GM12878 (cell line): ENCODE measurements around the gene PDS5A. TPM values are rescaled to one million over a fixed set of nuclear protein-coding genes. Genes with fewer than 3 reads are reported as not detected.

Experiments used
- ATAC-seq: fragments of 200-7000 bp; cut with Tn5 transposase; 3 replicates; pipeline ENCODE4 v1.9.1; 2020; ENCODE audit warnings: mild to moderate bottlenecking, moderate library complexity
- BruUV-seq: library from RNA; stranded (reverse); fragments of 400-500 nt; replicated peaks from 2 replicates; lab custom pipeline; 2021; lab: Mats Ljungman, UMichigan
- CTCF ChIA-PET: fragments of 300-600 bp; sonication (Branson Sonifier 250); formaldehyde crosslinking; extraction: SDS; loops from one replicate; lab custom pipeline; 2021; ENCODE audit warnings: inconsistent platforms; lab: Yijun Ruan, JAX
- POLR2A ChIA-PET: fragments of 350-600 bp; formaldehyde crosslinking; extraction: SDS; loops from one replicate; lab custom pipeline; 2021; ENCODE audit warnings: inconsistent platforms; lab: Charles Lee
- RAD21 ChIA-PET: fragments of 300-600 bp; sonication (Branson Sonifier 250); formaldehyde crosslinking; loops from one replicate; lab custom pipeline; 2023; ENCODE audit warnings: antibody characterized with exemption; ENCODE audit not compliant: unreplicated experiment; lab: Charles Lee
- SMC1A ChIA-PET: fragments of 300-600 bp; sonication (Branson Sonifier 250); formaldehyde crosslinking; loops from one replicate; lab custom pipeline; 2023; ENCODE audit not compliant: unreplicated experiment, uncharacterized antibody; lab: Charles Lee
- DNase-seq: peaks from one replicate; pipeline ENCODE4 v3.0.0-alpha.2; 2011; ENCODE audit warnings: low read depth, low spot score
- FAIRE-seq: peaks from 3 replicates; lab custom pipeline; 2011; peaks lifted over from hg19 to GRCh38; lab: Jason Lieb, UNC
- H2AFZ ChIP-seq: 2 replicates; pipeline ENCODE4 v1.6.0; 2011; ENCODE audit warnings: low read depth, low read length, control low read depth; ENCODE audit not compliant: control insufficient read depth
- H3K27ac ChIP-seq: 2 replicates; pipeline ENCODE4 v1.5.1; 2011; ENCODE audit warnings: control low read depth; ENCODE audit not compliant: control insufficient read depth, insufficient read depth
- H3K27me3 ChIP-seq, 2 experiments: replicated peaks in 1 of 2; 2 replicates each; pipeline versions ENCODE4 v1.6.0 to v1.6.1; 2011; ENCODE audit warnings: low read length in 1 of 2; ENCODE audit not compliant: control insufficient read depth in 2 of 2, insufficient read depth in 2 of 2
- H3K36me3 ChIP-seq, 2 experiments: 2 replicates each; pipeline ENCODE4 v1.5.1; 2011; ENCODE audit warnings: low read length in 1 of 2; ENCODE audit not compliant: control insufficient read depth in 2 of 2, insufficient read depth in 2 of 2
- H3K4me1 ChIP-seq: 2 replicates; pipeline ENCODE4 v1.6.1; 2011; ENCODE audit warnings: mild to moderate bottlenecking, low read length, moderate library complexity, mixed read lengths; ENCODE audit not compliant: control insufficient read depth, insufficient read depth
- H3K4me2 ChIP-seq: 2 replicates; pipeline ENCODE4 v1.6.0; 2011; ENCODE audit warnings: control low read depth; ENCODE audit not compliant: control insufficient read depth, insufficient read depth
- H3K4me3 ChIP-seq: fragments of 200-600 bp; sonication (generic); 2 replicates; pipeline ENCODE4 v1.5.1; 2016
- H3K79me2 ChIP-seq: 2 replicates; pipeline ENCODE4 v1.6.0; 2011; ENCODE audit warnings: low read length; ENCODE audit not compliant: control insufficient read depth, insufficient read depth
- H3K9ac ChIP-seq: 2 replicates; pipeline ENCODE4 v1.8.0; 2011; ENCODE audit warnings: low read length, control low read depth, mixed read lengths; ENCODE audit not compliant: control insufficient read depth, insufficient read depth
- H3K9me3 ChIP-seq: replicated peaks from 3 replicates; pipeline ENCODE4 v1.5.1; 2011; ENCODE audit warnings: mild to moderate bottlenecking, low read length; ENCODE audit not compliant: control insufficient read depth, insufficient read depth
- H4K20me1 ChIP-seq: 2 replicates; pipeline ENCODE4 v1.6.0; 2011; ENCODE audit not compliant: control insufficient read depth, insufficient read depth
- CBFB ChIP-seq: IDR thresholded peaks from 2 replicates; pipeline ENCODE4 v1.6.1; 2016; ENCODE audit warnings: antibody characterized with exemption, low read depth
- ETV6 ChIP-seq, 2 experiments: fragments of 450-650 bp in 1 of 2; IDR thresholded peaks in 1 of 2; conservative IDR thresholded peaks in 1 of 2; 2 replicates each; pipeline ENCODE4 v1.6.1; 2014; ENCODE audit warnings: antibody characterized with exemption in 1 of 2, borderline replicate concordance in 1 of 2, low read depth in 1 of 2, mild to moderate bottlenecking in 1 of 2, moderate library complexity in 1 of 2
- IKZF1 ChIP-seq: fragments of 450-650 bp; conservative IDR thresholded peaks from 2 replicates; pipeline ENCODE4 v1.6.1; 2017; ENCODE audit warnings: antibody characterized with exemption, mild to moderate bottlenecking
- JUND ChIP-seq: IDR thresholded peaks from 2 replicates; pipeline ENCODE4 v1.6.1; 2012; ENCODE audit warnings: low read depth, mild to moderate bottlenecking, low read length, improper control_type of control experiment, moderate library complexity
- NBN ChIP-seq: fragments of 450-650 bp; IDR thresholded peaks from 2 replicates; pipeline ENCODE4 v1.6.1; 2016
- NR2F1 ChIP-seq: fragments of 450-650 bp; conservative IDR thresholded peaks from 2 replicates; pipeline ENCODE4 v1.6.1; 2017; ENCODE audit warnings: mild to moderate bottlenecking
- SIX5 ChIP-seq: IDR thresholded peaks from 2 replicates; pipeline ENCODE4 v1.6.1; 2011; ENCODE audit warnings: mild to moderate bottlenecking, low read depth, low read length, moderate library complexity; ENCODE audit not compliant: severe bottlenecking
- SPI1 ChIP-seq: IDR thresholded peaks from 2 replicates; pipeline ENCODE4 v1.6.1; 2011; ENCODE audit warnings: low read depth, mild to moderate bottlenecking, low read length, moderate library complexity, borderline replicate concordance; ENCODE audit not compliant: insufficient read depth
- STAT1 ChIP-seq: fragments of 450-650 bp; conservative IDR thresholded peaks from 2 replicates; pipeline ENCODE4 v1.6.1; 2014; ENCODE audit warnings: antibody characterized with exemption, mild to moderate bottlenecking
- SUPT20H ChIP-seq: IDR thresholded peaks from 2 replicates; pipeline ENCODE4 v1.6.1; 2011; ENCODE audit warnings: low read depth, mild to moderate bottlenecking, low read length, moderate library complexity, borderline replicate concordance; ENCODE audit not compliant: control insufficient read depth
- ZNF207 ChIP-seq: fragments of 450-650 bp; IDR thresholded peaks from 2 replicates; pipeline ENCODE4 v1.6.1; 2014; ENCODE audit warnings: antibody characterized with exemption, mild to moderate bottlenecking, borderline replicate concordance
- WGBS: methylation state at CpG from one replicate; pipeline ENCODE4 v1.1.6; 2016; ENCODE audit warnings: low lambda C conversion rate; ENCODE audit not compliant: insufficient replicate concordance, insufficient coverage; ENCODE audit errors: missing lambda C conversion rate; 5-methylcytosine and 5-hydroxymethylcytosine counted together
- in situ Hi-C: fragments of 300-500 bp; cut with MboI; formaldehyde crosslinking; loops from 9 replicates; pipeline ENCODE4 v1.14.3; 2018; ENCODE audit warnings: mixed read lengths
- intact Hi-C: fragments of 100-400 bp; cut with micrococcal nuclease; formaldehyde crosslinking; loops from one replicate; pipeline ENCODE4 v1.14.2; 2022; ENCODE audit not compliant: unreplicated experiment
- polyA plus RNA-seq, 11 experiments: library from polyadenylated mRNA; depleted of rRNA in 4 of 11; unstranded in 6 of 11; stranded (reverse) in 5 of 11; fragments of >200 nt; fragmentation: Nextera tagmentation in 4 of 11; fragmentation: Illumina TruSeq in 1 of 11; extraction: Ambion mirVana in 4 of 11; extraction: Trizol in 1 of 11; gene quantifications; 1 replicate in 1 of 11; 2 replicates in 10 of 11; pipeline versions ENCODE4 v1.2.1 to v1.2.3, GENCODE V29; 2011 to 2016; ENCODE audit warnings: inconsistent platforms in 2 of 11, missing spikeins in 2 of 11, low read depth in 1 of 11
- total RNA-seq, 4 experiments: library from RNA; depleted of rRNA in 3 of 4; stranded (reverse); fragments of >200 nt in 3 of 4; fragmentation: Illumina TruSeq in 1 of 4; extraction: Trizol in 1 of 4; gene quantifications; 2 replicates each; pipeline versions ENCODE4 v1.2.1 to v1.2.3, GENCODE V29; 2013 to 2021
- TF ChIP-seq, protein P1 (sequence below): IDR thresholded peaks from 2 replicates; pipeline ENCODE4 v1.6.1; 2012; ENCODE audit warnings: mild to moderate bottlenecking, low read depth, low read length
- TF ChIP-seq, protein P2 (sequence below): fragments of 450-650 bp; IDR thresholded peaks from 2 replicates; pipeline ENCODE4 v1.6.1; 2016; ENCODE audit warnings: mild to moderate bottlenecking, moderate library complexity, borderline replicate concordance
- TF ChIP-seq, protein P3 (sequence below): IDR thresholded peaks from 2 replicates; pipeline ENCODE4 v1.6.1; 2011; ENCODE audit warnings: borderline replicate concordance, low read depth, mild to moderate bottlenecking, moderate library complexity, mixed read lengths, low read length; ENCODE audit not compliant: insufficient read depth; ENCODE audit errors: extremely low read length
- TF ChIP-seq, protein P4 (sequence below): fragments of 450-650 bp; IDR thresholded peaks from 2 replicates; pipeline ENCODE4 v1.6.1; 2016; ENCODE audit warnings: mild to moderate bottlenecking

The PDS5A gene
- total and polyA plus RNA-seq, 10 of the 15 experiments (the other 5 are each of a cell fraction or from before 2014, with no cell fraction given), result 13.7 to 69.7 (median 52.3) TPM

GRCh38 chr4:39812500-39812899, 165.2 kb downstream of the PDS5A start:
- no peak for ATAC-seq
- SMC1A ChIA-PET, result interaction anchor here (0.8 kb wide), 1 partner anchor 16 kb away, joined by 3 read pairs; no protein-coding TSS in a partner anchor
- TF ChIP-seq SPI1 (no peak), CBFB (no peak), NBN (no peak), JUND (no peak), STAT1 (no peak), SIX5 (no peak), NR2F1 (no peak), ETV6 (conservative IDR thresholded peaks at IDR 0.05 in 1 of 2, IDR thresholded peaks at IDR 0.05 in 1 of 2; ENCODE audit: borderline replicate concordance in 1 of 2, low read depth in 1 of 2) (no peak), IKZF1 (no peak), SUPT20H (no peak), ZNF207 (no peak)
- TF ChIP-seq, protein P1, sequence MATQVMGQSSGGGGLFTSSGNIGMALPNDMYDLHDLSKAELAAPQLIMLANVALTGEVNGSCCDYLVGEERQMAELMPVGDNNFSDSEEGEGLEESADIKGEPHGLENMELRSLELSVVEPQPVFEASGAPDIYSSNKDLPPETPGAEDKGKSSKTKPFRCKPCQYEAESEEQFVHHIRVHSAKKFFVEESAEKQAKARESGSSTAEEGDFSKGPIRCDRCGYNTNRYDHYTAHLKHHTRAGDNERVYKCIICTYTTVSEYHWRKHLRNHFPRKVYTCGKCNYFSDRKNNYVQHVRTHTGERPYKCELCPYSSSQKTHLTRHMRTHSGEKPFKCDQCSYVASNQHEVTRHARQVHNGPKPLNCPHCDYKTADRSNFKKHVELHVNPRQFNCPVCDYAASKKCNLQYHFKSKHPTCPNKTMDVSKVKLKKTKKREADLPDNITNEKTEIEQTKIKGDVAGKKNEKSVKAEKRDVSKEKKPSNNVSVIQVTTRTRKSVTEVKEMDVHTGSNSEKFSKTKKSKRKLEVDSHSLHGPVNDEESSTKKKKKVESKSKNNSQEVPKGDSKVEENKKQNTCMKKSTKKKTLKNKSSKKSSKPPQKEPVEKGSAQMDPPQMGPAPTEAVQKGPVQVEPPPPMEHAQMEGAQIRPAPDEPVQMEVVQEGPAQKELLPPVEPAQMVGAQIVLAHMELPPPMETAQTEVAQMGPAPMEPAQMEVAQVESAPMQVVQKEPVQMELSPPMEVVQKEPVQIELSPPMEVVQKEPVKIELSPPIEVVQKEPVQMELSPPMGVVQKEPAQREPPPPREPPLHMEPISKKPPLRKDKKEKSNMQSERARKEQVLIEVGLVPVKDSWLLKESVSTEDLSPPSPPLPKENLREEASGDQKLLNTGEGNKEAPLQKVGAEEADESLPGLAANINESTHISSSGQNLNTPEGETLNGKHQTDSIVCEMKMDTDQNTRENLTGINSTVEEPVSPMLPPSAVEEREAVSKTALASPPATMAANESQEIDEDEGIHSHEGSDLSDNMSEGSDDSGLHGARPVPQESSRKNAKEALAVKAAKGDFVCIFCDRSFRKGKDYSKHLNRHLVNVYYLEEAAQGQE, result no peak
- TF ChIP-seq, protein P2, sequence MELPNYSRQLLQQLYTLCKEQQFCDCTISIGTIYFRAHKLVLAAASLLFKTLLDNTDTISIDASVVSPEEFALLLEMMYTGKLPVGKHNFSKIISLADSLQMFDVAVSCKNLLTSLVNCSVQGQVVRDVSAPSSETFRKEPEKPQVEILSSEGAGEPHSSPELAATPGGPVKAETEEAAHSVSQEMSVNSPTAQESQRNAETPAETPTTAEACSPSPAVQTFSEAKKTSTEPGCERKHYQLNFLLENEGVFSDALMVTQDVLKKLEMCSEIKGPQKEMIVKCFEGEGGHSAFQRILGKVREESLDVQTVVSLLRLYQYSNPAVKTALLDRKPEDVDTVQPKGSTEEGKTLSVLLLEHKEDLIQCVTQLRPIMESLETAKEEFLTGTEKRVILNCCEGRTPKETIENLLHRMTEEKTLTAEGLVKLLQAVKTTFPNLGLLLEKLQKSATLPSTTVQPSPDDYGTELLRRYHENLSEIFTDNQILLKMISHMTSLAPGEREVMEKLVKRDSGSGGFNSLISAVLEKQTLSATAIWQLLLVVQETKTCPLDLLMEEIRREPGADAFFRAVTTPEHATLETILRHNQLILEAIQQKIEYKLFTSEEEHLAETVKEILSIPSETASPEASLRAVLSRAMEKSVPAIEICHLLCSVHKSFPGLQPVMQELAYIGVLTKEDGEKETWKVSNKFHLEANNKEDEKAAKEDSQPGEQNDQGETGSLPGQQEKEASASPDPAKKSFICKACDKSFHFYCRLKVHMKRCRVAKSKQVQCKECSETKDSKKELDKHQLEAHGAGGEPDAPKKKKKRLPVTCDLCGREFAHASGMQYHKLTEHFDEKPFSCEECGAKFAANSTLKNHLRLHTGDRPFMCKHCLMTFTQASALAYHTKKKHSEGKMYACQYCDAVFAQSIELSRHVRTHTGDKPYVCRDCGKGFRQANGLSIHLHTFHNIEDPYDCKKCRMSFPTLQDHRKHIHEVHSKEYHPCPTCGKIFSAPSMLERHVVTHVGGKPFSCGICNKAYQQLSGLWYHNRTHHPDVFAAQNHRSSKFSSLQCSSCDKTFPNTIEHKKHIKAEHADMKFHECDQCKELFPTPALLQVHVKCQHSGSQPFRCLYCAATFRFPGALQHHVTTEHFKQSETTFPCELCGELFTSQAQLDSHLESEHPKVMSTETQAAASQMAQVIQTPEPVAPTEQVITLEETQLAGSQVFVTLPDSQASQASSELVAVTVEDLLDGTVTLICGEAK, result no peak
- TF ChIP-seq, protein P3, sequence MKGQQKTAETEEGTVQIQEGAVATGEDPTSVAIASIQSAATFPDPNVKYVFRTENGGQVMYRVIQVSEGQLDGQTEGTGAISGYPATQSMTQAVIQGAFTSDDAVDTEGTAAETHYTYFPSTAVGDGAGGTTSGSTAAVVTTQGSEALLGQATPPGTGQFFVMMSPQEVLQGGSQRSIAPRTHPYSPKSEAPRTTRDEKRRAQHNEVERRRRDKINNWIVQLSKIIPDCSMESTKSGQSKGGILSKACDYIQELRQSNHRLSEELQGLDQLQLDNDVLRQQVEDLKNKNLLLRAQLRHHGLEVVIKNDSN, result no peak
- TF ChIP-seq, protein P4, sequence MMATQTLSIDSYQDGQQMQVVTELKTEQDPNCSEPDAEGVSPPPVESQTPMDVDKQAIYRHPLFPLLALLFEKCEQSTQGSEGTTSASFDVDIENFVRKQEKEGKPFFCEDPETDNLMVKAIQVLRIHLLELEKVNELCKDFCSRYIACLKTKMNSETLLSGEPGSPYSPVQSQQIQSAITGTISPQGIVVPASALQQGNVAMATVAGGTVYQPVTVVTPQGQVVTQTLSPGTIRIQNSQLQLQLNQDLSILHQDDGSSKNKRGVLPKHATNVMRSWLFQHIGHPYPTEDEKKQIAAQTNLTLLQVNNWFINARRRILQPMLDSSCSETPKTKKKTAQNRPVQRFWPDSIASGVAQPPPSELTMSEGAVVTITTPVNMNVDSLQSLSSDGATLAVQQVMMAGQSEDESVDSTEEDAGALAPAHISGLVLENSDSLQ, result no peak

More at GRCh38 chr4:39812500-39812899, 165.2 kb downstream of the PDS5A start:
- H3K36me3 ChIP-seq, result no peaks in the 10 kb centered on the region
- intact Hi-C loops, result no loop called here
- H3K4me2 ChIP-seq, result no peak overlapping the region
- RAD21 ChIA-PET, result no interaction called here
- CTCF ChIA-PET, result interaction anchor here (0.5 to 0.7 kb wide), 2 partner anchors 68 to 1128 kb away, joined by 3 to 4 read pairs; no protein-coding TSS in a partner anchor
- H3K4me1 ChIP-seq, result no peaks in the 10 kb centered on the region
- H3K27ac ChIP-seq, result no peak overlapping the region
- WGBS, result 93% methylated on average over 6 of the region's 6 CpGs
- H3K27me3 ChIP-seq, result no peaks in the 10 kb centered on the region
- POLR2A ChIA-PET, result no interaction called here
- no peaks in the 10 kb centered on the region; the same call in 2 of the 3 replicates for H3K9me3 ChIP-seq
- in situ Hi-C loops, result no loop called here
- no peaks in the 10 kb centered on the region for H4K20me1 ChIP-seq
- no peak overlapping the region for H3K4me3 ChIP-seq
- FAIRE-seq (no peak), DNase-seq (no peak)
- no TSS peak for BruUV-seq
- no peaks in the 10 kb centered on the region for H3K79me2 ChIP-seq
- H2AFZ ChIP-seq, result no peak overlapping the region
- H3K9ac ChIP-seq, result no peak overlapping the region
